K562 (cell line): ENCODE data around the gene CD248. TPM values are rescaled to one million over a fixed set of nuclear protein-coding genes. Genes with fewer than 3 reads are reported as not detected.
A peak's percentile ranks its signal among the peaks of the same experiment; 100 is the strongest.

Experiments
- AFF4 ChIP-seq: sonication (generic); formaldehyde crosslinking; IDR thresholded peaks from 2 replicates; pipeline ENCODE4 v1.8.0; 2023; ENCODE audit warnings: mild to moderate bottlenecking, missing genetic modification reagents
- CBX5 ChIP-seq: IDR thresholded peaks from 2 replicates; pipeline ENCODE4 v1.6.1; 2014; ENCODE audit warnings: low read depth, borderline replicate concordance
- HDAC8 ChIP-seq: fragments of 450-650 bp; IDR thresholded peaks from 2 replicates; pipeline ENCODE4 v1.6.1; 2016; ENCODE audit warnings: mild to moderate bottlenecking, missing genetic modification characterization, moderate library complexity, missing compliant biosample characterization
- HINFP ChIP-seq: fragments of 450-650 bp; conservative IDR thresholded peaks from 2 replicates; pipeline ENCODE4 v1.6.1; 2016; ENCODE audit warnings: missing genetic modification characterization, low read depth, mild to moderate bottlenecking, control low read depth, missing compliant biosample characterization
- MCM2 ChIP-seq: fragments of 450-650 bp; IDR thresholded peaks from 2 replicates; pipeline ENCODE4 v1.6.1; 2017; ENCODE audit warnings: low read depth, mild to moderate bottlenecking
- MYC ChIP-seq, 2 experiments: fragments of 250-450 bp in 1 of 2; sonication (Bioruptor Pico) in 1 of 2; IDR thresholded peaks; 2 replicates each; pipeline versions ENCODE4 v1.5.1 to v1.6.1; 2012 to 2021; ENCODE audit warnings: low read depth in 2 of 2, borderline replicate concordance in 1 of 2, improper control_type of control experiment in 1 of 2, low read length in 1 of 2, mild to moderate bottlenecking in 1 of 2, moderate library complexity in 1 of 2
- NCOR1 ChIP-seq: fragments of 450-650 bp; IDR thresholded peaks from 2 replicates; pipeline ENCODE4 v1.6.1; 2016; ENCODE audit warnings: mild to moderate bottlenecking, moderate library complexity
- PML ChIP-seq: IDR thresholded peaks from 2 replicates; pipeline ENCODE4 v1.6.1; 2012; ENCODE audit warnings: low read length, inconsistent platforms
- RFX7 ChIP-seq: fragments of 250-450 bp; sonication (Bioruptor Pico); IDR thresholded peaks from 2 replicates; pipeline ENCODE4 v1.5.1; 2021; ENCODE audit warnings: mild to moderate bottlenecking
- SOX6 ChIP-seq: fragments of 450-650 bp; IDR thresholded peaks from 2 replicates; pipeline ENCODE4 v1.6.1; 2014; ENCODE audit warnings: mild to moderate bottlenecking
- TAF15 ChIP-seq: fragments of 200-400 bp; formaldehyde crosslinking; IDR thresholded peaks from 2 replicates; pipeline ENCODE4 v1.6.1; 2017; ENCODE audit warnings: mild to moderate bottlenecking, low read depth, low read length, moderate library complexity
- TCF7 ChIP-seq: sonication (generic); IDR thresholded peaks from 2 replicates; pipeline ENCODE4 v1.6.1; 2016; ENCODE audit warnings: antibody characterized with exemption, borderline replicate concordance
- UBTF ChIP-seq, 2 experiments: IDR thresholded peaks; 2 replicates each; pipeline ENCODE4 v1.6.1; 2012; ENCODE audit warnings: improper control_type of control experiment in 2 of 2, low read depth in 2 of 2, low read length in 2 of 2, borderline replicate concordance in 1 of 2
- XRCC4 ChIP-seq: IDR thresholded peaks from one replicate; pipeline ENCODE4 v1.6.1; 2011; ENCODE audit not compliant: insufficient read depth, insufficient read length; ENCODE audit errors: extremely low read depth
- ZNF143 ChIP-seq: sonication (generic); formaldehyde crosslinking; IDR thresholded peaks from 2 replicates; pipeline ENCODE4 v1.9.0; 2022; ENCODE audit warnings: mild to moderate bottlenecking, missing genetic modification reagents
- ZNF165 ChIP-seq: fragments of 250-450 bp; sonication (Bioruptor Pico); IDR thresholded peaks from 2 replicates; pipeline ENCODE4 v1.4.0; 2020; ENCODE audit warnings: borderline replicate concordance
- ZNF644 ChIP-seq: fragments of 200-800 bp; sonication (Bioruptor generic); IDR thresholded peaks from 2 replicates; pipeline ENCODE4 v1.6.1; 2016; ENCODE audit warnings: low read depth, missing genetic modification characterization, missing compliant biosample characterization
- ZZZ3 ChIP-seq: fragments of 450-650 bp; IDR thresholded peaks from 2 replicates; pipeline ENCODE4 v1.6.1; 2016; ENCODE audit warnings: antibody characterized with exemption, mild to moderate bottlenecking, moderate library complexity
- polyA plus RNA-seq, 8 experiments: library from polyadenylated mRNA; depleted of rRNA in 4 of 8; stranded (reverse) in 5 of 8; unstranded in 3 of 8; fragments of >200 nt; fragmentation: Nextera tagmentation in 2 of 8; fragmentation: Illumina TruSeq in 1 of 8; extraction: Ambion mirVana in 2 of 8; extraction: Trizol in 1 of 8; gene quantifications; 2 replicates each; pipeline versions ENCODE4 v1.2.1 to v1.2.3, GENCODE V29; 2011 to 2014; ENCODE audit warnings: inconsistent platforms in 1 of 8, missing spikeins in 1 of 8
- total RNA-seq, 7 experiments: library from RNA; depleted of rRNA in 6 of 7; stranded (reverse); fragments of >200 nt in 6 of 7; fragmentation: Illumina TruSeq in 2 of 7; extraction: Trizol in 2 of 7; gene quantifications; 2 replicates each; pipeline versions ENCODE4 v1.2.1 to v1.2.3, GENCODE V29; 2011 to 2021; ENCODE audit warnings: low replicate concordance in 1 of 7

Gene CD248
- total and polyA plus RNA-seq, 9 of the 15 experiments (the other 6 are each of a cell fraction or from before 2014, with no cell fraction given): 0.09 TPM; not detected in 8

GRCh38 chr11:66267379-66268243 lies 49.2 kb downstream of the CD248 start (continued):
- TF ChIP-seq MYC (IDR thresholded peaks at IDR 0.05; ENCODE audit: low read depth, low read length): peak; percentile 54
- peak; percentile 66; the same call in 1 of the 2 replicates for TF ChIP-seq MYC (CRISPR knock-in tag; IDR thresholded peaks at IDR 0.05; ENCODE audit: borderline replicate concordance, low read depth)
- no peak for TF ChIP-seq MCM2
- TF ChIP-seq NCOR1: no peak
- TF ChIP-seq SOX6: no peak
- TF ChIP-seq TAF15: no peak
- no peak for TF ChIP-seq UBTF (IDR thresholded peaks at IDR 0.05; ENCODE audit: borderline replicate concordance in 1 of 2, low read depth in 2 of 2, low read length in 2 of 2)
- no peak for TF ChIP-seq ZNF143 (CRISPR knock-in tag)
- TF ChIP-seq PML: no peak
- no peak for TF ChIP-seq RFX7
- TF ChIP-seq XRCC4: no peak
- TF ChIP-seq CBX5: no peak
- peak; percentile 51; the same call in 1 of the 2 replicates for TF ChIP-seq HDAC8
- TF ChIP-seq ZNF644 (tag): no peak
- no peak for TF ChIP-seq TCF7
- TF ChIP-seq ZNF165 (CRISPR knock-in tag): no peak
- no peak for TF ChIP-seq AFF4
- TF ChIP-seq HINFP: no peak
- TF ChIP-seq ZZZ3: no peak
